IPS-NIHi7 (cell line): ENCODE data around the gene ZNF831.

Experiments used
- DNase-seq: peaks from one replicate; pipeline ENCODE4 v3.0.0; 2012; ENCODE audit warnings: mixed read lengths; ENCODE audit errors: extremely low spot score

ZNF831 gene

DNA sequence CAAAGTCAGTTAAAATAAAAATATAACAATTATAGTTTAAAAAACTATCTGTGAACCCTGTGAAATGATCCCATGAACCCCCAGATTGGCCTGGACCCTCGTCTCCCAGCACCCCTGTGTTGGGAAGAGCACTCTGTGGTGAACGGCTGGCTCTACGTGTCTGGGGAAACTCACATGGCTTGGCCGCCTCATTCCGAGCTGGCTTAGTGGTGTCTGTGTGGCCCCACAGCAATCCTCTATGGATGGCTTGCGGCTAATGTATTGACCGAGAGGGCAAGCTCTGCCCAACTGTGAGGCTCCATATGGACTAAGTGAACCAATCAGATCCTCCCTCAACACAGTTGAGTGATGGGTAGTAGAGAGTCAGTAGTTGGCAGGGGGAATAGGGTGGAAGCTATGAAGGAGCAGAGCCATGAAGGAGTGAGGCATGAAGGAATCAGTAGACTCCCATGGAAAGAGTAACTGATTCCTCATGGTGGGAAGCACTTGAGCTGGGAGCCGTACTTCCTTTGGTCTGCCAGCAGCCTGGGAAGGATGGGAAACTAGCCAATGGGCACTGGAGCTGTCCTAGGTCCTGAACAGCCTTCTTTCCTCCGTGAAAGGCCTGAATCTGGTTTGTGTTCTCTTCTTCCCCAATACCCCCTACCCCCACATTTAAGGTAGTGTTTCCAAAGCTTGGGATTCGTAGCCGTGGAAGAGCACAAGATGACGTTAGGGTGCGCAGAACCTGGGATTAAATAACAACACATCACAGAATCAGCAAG is 21.6 kb upstream of the ZNF831 start:
- peak; percentile 78 for DNase-seq

DNA sequence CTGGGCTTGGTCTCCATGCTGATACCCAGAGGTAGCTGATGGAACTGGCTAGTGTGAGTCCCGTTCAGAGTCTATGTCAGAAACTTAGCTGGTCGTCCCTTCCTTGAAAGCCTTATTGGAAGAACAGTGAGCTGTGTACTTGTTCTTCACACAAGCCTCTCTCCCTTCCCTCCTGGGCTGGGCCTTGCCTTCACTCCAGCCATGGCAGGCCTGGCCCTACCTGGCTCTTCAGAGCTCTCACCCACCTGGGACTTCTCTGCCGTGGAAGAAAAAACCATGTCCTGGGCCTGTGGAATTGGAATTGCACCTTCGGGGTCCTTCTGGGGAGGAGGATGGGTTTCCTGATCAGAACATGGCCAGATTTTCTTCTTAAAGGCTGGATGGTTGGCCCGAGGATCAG is 20.3 kb upstream of the ZNF831 start:
- DNase-seq: no peak

DNA sequence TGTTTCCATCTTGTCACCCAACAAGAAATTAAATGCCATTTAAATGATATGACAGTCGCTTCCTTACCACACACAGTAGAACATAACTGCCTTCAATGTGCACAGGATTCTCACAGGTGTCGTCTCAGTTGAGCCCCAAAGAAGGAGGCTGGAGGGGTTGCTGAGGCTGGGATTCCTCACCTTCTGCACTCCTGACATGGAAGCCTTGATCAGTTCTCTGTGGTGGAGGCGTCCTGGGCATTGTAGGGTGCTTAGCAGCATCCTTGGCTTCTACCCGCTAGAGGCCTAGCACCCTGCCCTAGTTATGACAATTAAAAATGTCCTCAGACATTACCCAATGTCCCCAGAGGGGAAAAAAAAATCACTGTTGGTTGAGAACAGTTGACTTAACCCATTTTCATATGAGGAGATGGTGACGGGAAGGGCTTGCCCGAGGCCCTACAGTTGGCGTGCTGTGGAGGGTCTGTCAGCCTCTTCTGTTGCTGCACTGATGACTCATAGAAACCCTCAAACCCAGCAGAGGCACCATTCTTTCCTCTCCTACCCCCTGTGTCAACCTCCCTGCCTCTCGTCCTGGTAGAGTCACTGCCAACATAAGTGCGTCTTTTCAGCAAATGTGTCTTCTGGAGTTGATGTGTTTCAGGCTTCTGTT is 19.3 kb upstream of the ZNF831 start:
- DNase-seq: no peak

DNA sequence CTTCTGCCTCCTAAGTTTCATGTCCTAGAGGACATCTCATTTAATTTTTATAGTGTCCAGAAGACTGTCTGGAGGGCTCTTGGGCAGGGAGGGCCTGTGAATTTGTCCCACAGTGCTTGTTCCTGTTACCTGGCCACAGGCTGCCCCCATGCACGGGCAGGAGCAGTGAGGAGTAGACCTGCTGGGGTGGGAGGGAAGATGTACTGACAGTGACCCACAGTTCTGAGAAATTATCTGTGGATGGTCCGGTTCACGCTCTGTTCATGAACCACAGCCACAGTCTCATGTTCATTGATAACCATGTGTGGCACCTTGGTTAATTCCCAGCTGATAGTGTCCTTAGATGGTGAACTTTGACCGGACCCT is 18.8 kb upstream of the ZNF831 start:
- DNase-seq: no peak

DNA sequence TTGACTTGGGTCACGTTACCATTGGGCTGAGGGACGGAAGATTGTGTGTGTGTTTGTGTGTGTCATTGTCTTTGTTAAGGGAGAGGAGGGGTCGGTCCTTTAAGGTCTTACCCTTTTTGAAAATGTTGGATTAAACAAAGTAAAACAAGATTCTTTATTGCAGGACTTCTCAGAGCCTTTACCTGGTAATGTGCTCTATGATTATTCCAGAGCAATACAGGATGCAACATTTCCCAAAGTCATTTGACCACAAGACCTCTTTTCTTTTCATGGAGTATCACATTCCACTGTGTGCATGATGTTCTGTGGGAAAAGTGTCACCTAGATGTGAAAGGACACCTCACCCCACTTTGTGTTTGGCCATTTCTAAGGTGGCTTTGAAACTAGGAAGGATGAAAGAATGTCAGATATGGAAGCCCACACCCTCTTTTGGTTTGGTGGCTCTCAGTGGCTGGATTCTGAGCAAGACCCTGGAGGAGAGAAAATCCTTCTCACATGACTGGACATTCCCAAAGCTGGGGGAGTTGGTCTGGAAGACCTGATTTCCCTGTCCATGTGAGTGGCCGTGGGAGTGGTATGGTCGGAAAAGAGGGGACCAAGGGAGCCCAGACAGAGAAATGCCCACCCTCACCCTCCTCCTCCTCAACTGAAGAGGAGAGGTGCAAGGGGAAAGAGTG is 18.2 kb upstream of the ZNF831 start:
- no peak for DNase-seq

DNA sequence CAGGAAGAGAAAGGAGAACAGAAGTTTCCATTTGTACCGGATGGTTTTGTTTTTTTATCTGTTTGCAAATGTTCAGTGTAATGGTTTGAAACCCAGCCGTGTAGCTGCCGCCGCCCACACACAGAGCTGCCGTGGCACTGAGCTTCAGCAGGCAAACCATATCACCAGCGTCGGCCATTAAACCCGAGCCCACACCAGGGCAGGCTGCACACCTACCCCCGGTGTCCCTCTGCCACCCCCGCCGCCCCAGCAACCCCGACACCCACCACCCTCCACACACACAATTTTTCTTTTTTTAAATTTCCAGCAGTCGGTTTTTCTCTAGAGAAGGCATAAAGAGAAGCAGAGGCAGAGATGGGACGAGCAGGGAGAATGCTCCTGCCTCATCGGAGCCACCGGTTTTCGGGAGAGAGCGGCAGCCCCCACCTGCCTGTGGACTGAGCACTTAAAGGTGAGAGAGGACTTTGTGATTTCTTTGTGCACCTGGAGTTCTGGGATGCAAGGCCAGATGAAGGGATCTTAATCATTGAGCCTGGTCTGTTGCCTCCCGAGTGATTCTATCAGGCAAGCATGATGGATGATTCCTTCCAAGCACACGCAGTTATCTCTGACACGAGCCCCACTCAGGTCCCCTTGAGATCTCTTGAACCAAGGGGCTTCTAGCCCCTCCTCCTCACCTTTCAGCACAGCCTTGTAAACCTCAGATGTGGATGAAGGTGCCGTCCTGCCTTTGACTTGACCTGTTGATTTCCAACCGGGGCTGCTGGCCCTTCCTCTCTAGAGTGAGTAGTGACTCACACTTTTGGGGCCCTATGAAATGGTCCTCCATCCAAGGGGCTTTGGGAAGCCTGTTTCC is 17.5 kb upstream of the ZNF831 start:
- no peak for DNase-seq

DNA sequence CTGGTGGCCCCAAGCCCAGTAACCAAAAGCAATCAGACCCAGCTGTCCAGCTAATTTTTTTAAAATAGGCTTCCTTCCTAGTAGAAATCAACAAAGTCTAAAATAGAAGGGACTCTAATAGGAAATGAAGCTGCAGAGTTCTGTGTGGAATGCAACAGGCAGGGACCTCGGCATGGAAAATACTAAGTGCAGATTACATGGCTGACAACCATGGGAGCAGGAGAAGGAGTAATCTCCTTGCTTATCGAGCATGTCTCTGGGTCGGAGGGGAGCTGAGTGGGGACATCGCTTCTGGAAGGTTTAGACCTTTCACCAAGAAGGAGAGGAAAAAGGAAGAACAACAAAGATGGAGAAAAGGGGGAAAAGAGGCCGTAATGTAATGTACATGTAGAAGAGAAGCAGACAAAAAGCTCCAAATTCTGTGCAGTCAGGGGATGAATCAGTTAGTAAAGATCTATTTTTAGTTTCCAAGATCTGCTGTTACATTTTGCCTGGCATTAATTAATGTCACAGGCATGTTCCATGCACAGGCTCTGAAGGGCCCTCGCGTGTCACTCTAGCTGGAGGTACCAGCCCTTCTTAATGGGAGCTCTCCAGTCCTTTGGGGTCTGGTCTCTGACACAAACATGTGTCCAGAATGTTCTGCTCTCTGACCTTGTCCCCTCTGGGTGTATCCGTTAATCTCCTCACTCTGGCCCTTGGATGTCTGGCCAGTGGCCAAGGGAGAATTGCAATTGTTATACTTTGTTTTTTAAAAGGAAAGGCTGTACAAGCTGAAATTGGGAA is 16.6 kb upstream of the ZNF831 start:
- DNase-seq: no peak

DNA sequence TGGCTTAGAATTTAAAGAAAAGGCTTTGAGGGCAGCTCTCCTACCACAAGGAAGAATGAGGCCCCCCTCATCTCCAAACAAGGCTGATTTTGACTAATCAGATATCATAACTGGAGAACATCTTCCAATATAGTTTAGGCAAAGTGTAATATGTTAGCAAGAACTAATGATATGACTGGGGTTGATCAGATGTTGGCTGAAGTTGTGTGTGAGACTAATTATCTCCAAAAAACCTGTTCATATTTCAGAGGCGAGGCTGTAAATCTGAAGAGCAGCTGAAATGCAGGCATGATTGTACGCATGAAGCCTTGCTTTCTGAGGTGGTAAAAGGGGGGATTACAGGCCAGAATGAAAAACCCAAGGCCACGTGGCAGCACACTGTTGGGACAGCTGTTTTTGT is 16.0 kb upstream of the ZNF831 start:
- DNase-seq: no peak

DNA sequence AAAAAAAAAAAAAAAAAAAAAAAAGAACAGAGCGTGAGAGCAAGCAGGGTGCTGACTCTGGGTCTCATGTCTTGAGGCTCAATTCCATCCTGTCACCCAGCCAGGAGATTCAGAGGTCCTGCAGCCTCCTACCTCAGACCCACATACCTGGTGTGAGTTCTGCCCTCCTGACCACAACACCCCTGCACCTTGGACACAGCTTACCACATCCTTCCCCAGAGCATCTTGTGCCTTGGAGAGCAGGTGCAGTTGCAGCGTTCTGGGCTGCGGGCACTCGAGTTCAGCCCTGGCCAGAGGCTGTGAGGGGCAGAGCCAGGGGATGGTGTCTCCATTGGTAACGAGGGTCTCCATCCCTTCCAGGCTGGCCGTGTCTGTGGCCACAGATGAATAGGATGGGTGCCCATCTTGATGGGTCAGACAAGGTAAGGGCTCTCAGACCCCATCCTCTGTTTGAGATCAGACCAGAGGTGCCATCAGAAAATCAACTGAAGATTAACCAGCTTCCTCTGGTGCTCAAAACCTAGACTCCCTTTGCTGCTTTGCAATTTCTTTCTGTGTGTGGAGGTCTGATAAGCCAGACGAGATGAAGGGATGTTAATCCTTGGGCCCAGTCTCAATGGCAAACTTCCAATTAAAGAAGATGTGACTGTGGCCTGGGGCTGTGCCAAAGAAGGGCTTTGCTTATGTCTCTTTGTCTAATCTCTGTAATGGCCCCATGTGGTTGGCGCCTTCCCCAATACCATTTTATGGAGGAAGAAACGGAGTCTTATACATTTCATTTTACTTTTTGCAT is 14.7 kb upstream of the ZNF831 start:
- no peak for DNase-seq

DNA sequence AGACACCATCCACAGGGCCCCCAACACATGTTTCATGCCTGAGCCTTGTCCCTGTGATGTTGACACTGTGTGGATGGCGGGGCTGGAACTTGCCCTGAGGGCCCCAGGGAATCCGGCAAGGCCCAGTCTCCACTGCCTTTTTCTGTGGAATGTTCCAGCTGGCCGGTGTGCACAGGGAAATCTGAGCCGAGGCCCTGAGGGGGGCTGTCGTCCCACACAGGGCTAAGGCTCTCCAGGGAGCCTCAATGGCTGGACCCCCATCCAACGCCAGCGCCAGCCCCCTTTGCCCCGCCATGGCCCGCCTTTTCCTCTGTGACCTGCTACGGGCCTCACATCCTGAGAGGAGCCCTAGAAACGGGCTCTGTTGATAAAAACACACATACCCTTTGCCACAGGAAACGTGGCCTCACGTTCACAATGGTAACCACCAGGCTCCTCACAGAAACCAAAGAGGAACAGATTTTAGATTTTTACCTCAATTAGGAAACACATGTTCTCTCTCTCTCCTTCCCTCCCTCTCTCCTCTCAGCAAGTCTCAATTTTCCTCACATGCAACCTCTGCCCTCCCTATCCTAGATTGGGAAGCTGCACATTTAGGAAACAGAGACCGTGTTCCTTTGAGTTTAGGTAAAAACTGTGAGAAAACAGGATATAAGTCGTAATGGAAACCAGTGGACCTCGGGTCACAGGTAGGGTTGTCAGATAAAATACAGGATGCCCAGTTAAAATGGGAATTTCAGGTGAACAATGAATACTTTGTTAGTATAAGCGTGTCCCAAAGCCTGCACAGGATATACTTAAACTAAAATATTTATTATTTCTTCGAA is 13.7 kb upstream of the ZNF831 start:
- DNase-seq: no peak

DNA sequence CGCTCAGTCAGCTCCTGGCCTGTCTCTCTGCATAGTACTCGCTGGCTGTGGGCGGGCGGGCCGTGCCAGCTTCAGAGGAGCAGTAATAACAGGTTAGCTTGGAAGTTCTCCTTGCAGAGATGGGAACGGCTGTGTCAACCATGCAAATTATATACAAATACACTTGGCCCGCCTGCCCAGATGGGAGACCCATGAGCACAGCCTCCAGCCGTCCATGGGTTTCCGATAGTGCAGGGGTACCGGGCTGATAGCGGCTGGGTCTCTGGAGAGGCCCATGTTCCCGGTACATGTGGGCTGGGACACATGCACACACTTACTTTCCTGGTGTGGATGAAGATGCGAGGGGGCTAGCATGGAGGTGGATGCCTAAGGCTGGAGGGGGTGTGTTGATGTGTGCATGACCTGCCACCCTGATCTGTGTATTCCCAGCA is 12.8 kb upstream of the ZNF831 start:
- no peak for DNase-seq

DNA sequence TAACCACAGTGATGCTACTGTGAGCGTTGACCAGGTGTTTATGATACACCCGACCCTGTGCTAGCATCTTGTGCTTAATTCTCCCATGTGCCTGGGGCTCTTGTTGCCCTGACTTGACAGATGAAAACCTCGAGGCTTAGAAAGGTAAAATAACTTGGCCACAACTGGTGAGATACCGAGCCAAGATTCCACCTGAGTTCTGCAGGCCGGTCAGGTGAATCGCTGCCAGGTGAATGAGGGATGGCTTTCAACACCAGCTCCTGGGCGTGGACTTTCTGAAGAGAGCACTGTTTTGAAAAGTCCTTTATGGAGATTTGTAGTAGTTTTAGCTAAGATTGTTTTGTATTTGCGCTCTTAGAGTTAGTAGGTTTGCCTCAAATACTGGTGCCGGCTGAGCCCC is 12.2 kb upstream of the ZNF831 start:
- DNase-seq: no peak

DNA sequence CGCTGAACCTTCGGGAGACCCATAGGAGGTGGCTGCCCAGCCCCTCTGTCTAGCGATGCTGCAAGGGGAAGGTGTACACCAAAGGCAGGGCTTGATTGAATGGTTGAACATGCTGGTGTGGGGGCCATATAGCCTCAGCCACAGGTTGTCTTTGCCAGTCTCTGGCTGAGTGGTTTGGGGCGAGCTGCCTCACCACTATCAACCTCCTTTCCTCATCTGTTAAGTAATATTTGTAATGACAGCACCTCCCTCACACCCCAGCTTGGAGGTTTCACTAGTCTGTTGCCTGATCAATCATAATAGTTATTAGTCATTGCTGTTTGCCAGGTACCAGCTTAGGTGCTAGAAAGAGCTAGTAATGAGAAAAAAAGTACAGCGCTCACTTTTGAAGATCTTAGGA is 11.8 kb upstream of the ZNF831 start:
- no peak for DNase-seq

DNA sequence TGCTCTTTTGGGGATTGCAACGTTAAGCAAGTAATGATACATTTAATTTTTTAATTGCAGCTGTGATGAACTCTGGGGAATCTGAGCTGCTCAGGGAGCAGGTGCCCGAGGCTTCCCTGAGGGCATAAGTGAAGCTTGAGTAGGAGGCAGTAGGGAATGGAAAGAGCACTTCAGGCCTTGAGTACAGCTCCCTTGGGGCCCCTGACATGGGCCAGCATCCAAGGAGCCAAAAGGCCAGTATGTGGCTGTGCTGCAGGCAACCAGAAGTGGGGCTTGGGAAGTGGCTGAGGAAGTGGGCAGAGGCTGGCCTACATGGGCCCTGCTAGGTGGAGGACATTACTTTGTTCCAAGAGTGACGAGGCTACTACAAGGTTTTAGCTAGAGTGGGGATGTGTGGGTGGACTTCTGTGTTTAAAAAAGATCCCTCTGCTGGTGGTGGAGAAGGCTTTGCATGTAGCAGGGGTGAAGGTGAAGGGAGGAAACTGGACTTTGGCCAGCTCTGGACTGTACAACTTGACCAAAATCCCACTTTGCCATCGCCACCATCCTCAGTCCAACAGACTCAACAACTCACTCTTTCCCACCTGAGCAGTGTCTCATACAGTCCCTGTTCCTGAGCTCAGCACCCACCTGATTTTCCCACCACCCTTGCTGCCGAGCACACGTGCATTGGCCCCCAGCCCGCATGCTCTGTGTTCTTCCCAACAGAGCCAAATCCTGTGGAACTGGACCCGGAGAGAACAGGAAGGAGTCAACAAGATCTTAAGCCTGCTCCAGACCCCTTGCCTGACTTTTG is 10.9 kb upstream of the ZNF831 start:
- DNase-seq: no peak

DNA sequence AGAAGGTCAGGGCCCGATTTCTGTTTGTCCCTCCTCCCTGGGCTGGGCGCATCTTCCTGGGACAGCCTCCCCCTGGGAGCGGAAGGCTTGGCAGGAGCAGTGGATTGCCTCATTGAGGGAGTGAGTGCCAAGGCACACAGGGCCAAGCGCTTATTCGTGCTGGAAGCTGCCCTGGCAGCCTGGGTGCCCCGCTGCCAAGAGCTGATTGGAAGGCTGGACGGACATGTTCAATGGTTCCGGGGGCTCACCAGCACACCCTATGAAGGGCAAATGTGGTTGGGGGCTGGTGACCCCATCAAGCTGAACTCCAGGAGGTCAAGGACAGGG is 10.3 kb upstream of the ZNF831 start:
- DNase-seq: no peak

DNA sequence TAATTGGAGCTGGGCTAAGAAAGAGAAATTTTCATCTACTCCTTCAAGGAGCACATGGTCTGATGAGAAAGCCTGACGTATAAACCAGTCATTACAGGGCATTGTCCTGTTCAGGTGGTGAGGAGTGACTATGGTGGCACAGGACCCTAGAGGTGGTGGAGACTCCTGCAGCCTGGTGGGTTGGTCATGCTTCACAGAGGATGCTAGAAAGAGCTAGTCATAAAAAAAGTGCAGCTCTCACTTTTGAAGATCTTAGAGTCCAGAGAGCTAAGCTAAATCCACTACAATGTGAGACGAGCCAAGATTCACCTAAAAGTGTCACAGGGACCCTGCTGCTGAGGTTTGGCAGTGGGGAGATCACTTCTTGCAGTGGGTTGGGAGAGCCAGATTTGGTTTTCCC is 9.8 kb upstream of the ZNF831 start:
- DNase-seq: no peak

DNA sequence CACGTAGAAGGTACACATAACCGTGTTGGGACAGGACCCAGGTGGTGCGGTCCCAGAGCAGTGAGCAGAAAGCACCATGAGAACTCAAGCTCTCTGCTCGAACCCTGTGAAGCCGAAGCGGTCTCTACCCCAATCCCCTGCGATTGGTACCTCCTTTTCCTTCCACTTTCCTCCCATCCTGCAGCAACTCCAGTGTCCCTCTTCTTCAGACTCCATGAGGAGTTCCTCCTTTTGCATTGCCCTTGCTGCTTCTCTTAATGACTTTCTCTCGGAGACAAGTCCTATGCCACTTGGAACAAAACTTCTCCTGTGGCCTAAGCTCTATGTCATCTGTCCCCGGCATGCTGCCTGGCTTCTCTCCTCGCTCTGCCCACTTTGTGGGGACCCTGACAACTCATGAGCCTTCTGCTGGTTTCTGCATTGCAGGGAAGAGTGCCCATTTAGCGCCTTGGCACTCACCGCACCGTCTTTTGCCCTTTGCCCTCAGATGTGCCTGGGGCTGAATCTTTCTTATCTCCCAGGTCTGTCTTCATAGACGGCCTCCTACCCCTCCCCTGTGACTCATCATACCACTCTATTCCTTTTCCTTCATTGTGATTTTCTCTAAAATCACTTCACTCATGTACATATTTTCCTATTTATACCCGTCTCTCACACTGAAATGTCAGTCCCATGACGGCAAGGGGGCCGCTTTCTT is 9.2 kb upstream of the ZNF831 start:
- DNase-seq: no peak

DNA sequence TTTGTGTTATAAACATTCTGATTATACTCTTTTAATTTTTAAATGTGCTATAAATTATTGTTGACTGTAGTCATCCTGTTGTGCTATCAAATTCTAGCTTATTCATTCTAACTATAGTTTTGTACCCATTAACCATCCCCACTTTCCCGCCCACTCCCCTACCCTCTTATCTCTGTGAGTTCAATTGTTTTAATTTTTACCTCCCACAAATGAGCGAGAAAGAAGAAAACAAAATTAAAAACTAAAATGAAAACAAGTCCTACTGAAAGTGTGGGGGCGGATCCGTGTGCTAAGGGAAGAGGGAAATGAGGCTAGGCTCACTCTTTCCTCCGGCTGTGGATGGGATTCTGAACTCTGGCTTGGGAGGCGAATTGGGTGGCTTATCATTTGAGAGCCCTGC is 6.6 kb upstream of the ZNF831 start:
- DNase-seq: no peak
